Small intestine (tissue), 7 donors: Measurements from ENCODE around the gene PRKN. TPM values are rescaled to one million over a fixed set of nuclear protein-coding genes. Genes with fewer than 3 reads are reported as not detected.

Source experiments
- DNase-seq, 2 donors: peaks; one replicate each; pipeline versions ENCODE4 v3.0.0 to v3.0.0-alpha.2; 2013
- FAIRE-seq: peaks from 2 replicates; lab custom pipeline; 2012; peaks lifted over from hg19 to GRCh38; lab: Jason Lieb, UNC
- H3K27ac ChIP-seq, 3 donors: one replicate each; pipeline ENCODE4 v1.5.1; 2013; ENCODE audit warnings: low read length in 2 of 3, mild to moderate bottlenecking in 2 of 3, control low read depth in 1 of 3, inconsistent platforms in 1 of 3, low read depth in 1 of 3, moderate library complexity in 1 of 3
- H3K27me3 ChIP-seq, 3 donors: one replicate each; pipeline ENCODE4 v1.6.1; 2013; ENCODE audit warnings: low read length in 3 of 3, inconsistent platforms in 1 of 3; ENCODE audit not compliant: control insufficient read depth in 3 of 3, insufficient read depth in 3 of 3
- H3K36me3 ChIP-seq, 3 donors: one replicate each; pipeline ENCODE4 v1.6.1; 2013; ENCODE audit warnings: low read length in 3 of 3, inconsistent platforms in 1 of 3, low read depth in 1 of 3, mild to moderate bottlenecking in 1 of 3, moderate library complexity in 1 of 3; ENCODE audit not compliant: control insufficient read depth in 3 of 3, insufficient read depth in 2 of 3
- H3K4me1 ChIP-seq, 3 donors: one replicate each; pipeline ENCODE4 v1.6.1; 2013; ENCODE audit warnings: low read length in 2 of 3, inconsistent platforms in 1 of 3, low read depth in 1 of 3, mild to moderate bottlenecking in 1 of 3, moderate library complexity in 1 of 3; ENCODE audit not compliant: control insufficient read depth in 3 of 3, insufficient read depth in 2 of 3
- H3K4me3 ChIP-seq, 3 donors: one replicate each; pipeline ENCODE4 v1.5.1; 2013; ENCODE audit warnings: low read length in 3 of 3, control low read depth in 1 of 3, inconsistent platforms in 1 of 3, low read depth in 1 of 3, mild to moderate bottlenecking in 1 of 3, moderate library complexity in 1 of 3
- H3K9me3 ChIP-seq, 2 donors: one replicate each; pipeline ENCODE4 v1.6.1; 2013; ENCODE audit warnings: low read depth in 1 of 2, low read length in 1 of 2; ENCODE audit not compliant: control insufficient read depth in 2 of 2, insufficient read depth in 1 of 2
- WGBS, 3 donors: extraction: QIAGEN DNeasy Blood & Tissue Kit; methylation state at CpG; one replicate each; pipeline ENCODE4 v1.1.7; 2013; 5-methylcytosine and 5-hydroxymethylcytosine counted together
- polyA plus RNA-seq, 4 donors: library from polyadenylated mRNA; stranded (reverse) in 3 of 4; unstranded in 1 of 4; fragments of 200-250 nt in 3 of 4; fragments of 120-200 nt in 1 of 4; gene quantifications; one replicate each; pipeline versions ENCODE4 v1.2.1 to v1.2.3, GENCODE V29; 2013
- donor health status: healthy with polysubstance abuse.
- donor health status: control.
- donor health status: control.
- donor health status: Bipolar disorder and iron deficiency.
- donor health status: healthy.

Gene PRKN
- polyA plus RNA-seq, 4 donors, result 0.27 to 2.3 (median 1.0) TPM

- no peak for DNase-seq
- H3K36me3 ChIP-seq, result no peaks in the 10 kb centered on the region
- no peak overlapping the region for H3K4me3 ChIP-seq
- no peak for FAIRE-seq
- H3K27me3 ChIP-seq, result no peaks in the 10 kb centered on the region
- no peaks in the 10 kb centered on the region for H3K9me3 ChIP-seq
- no peaks in the 10 kb centered on the region for H3K4me1 ChIP-seq
- H3K27ac ChIP-seq, result no peak overlapping the region
These were observed 29.1 kb downstream of the PRKN start for GRCh38 chr6:162698440-162698839.

- Histone ChIP-seq H3K4me1 (no peaks in the 10 kb centered on the region), H3K36me3 (no peaks in the 10 kb centered on the region), H3K4me3 (no peak overlapping the region), H3K27me3 (no peaks in the 10 kb centered on the region), H3K27ac (no peak overlapping the region), H3K9me3 (no peaks in the 10 kb centered on the region)
- FAIRE-seq (no peak), DNase-seq (no peak)
- 73 to 86% (median 81%) methylated on average over 1 of the region's 1 CpG for WGBS, 3 donors
These were observed 29.6 kb downstream of the PRKN start for GRCh38 chr6:162697872-162698403.

GRCh38 chr6:162690158-162690557 is 37.4 kb downstream of the PRKN start:
- Histone ChIP-seq H3K4me1 (no peaks in the 10 kb centered on the region), H3K27ac (no peak overlapping the region), H3K36me3 (no peaks in the 10 kb centered on the region), H3K9me3 (no peaks in the 10 kb centered on the region), H3K4me3 (no peak overlapping the region), H3K27me3 (no peaks in the 10 kb centered on the region)
- 66 to 73% (median 70%) methylated on average over 5 of the region's 5 CpGs for WGBS, 3 donors
- FAIRE-seq (no peak), DNase-seq (no peak)

DNA sequence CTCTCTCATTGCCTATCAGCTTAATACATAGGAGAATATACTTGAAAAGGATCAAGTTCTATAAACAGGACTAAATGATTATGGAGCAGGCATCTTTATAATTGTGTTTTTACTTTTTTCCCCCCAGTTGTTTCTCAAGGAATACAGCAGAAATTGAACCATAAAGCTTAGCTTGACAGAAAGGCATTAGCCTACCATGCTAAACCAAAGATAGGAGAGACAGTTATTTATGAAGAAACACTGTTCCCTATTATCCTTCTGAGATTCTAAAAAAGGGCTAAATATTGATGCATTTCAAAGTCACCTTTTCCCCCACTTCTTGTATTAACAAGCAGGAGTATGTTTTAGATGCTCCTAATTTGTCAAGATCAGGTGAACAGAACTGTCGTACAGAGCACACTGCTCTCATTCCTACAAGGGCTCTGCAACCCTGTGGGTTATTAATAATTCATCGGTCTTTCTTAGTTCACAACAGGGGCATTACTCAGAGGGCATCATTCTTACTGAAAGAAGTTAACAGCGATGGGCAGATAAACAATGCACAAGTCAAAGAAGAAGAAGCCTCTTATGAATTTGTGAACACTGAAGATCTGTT is 38.7 kb downstream of the PRKN start:
- no peaks in the 10 kb centered on the region for H3K4me1 ChIP-seq
- DNase-seq (no peak), FAIRE-seq (no peak)
- WGBS, 3 donors, result 87 to 97% (median 87%) methylated on average over 3 of the region's 3 CpGs
- H3K36me3 ChIP-seq, result no peaks in the 10 kb centered on the region
- H3K27me3 ChIP-seq, result no peaks in the 10 kb centered on the region
- no peak overlapping the region for H3K27ac ChIP-seq
- H3K4me3 ChIP-seq, result no peak overlapping the region
- no peaks in the 10 kb centered on the region for H3K9me3 ChIP-seq

GRCh38 chr6:162685586-162685985 is 42.0 kb downstream of the PRKN start:
- Histone ChIP-seq H3K36me3 (no peaks in the 10 kb centered on the region), H3K27ac (no peak overlapping the region), H3K9me3 (no peaks in the 10 kb centered on the region), H3K4me3 (no peak overlapping the region), H3K27me3 (no peaks in the 10 kb centered on the region), H3K4me1 (no peaks in the 10 kb centered on the region)
- no peak for FAIRE-seq
- no peak for DNase-seq
- WGBS, 3 donors, result 79 to 93% (median 91%) methylated on average over 5 of the region's 5 CpGs

DNA sequence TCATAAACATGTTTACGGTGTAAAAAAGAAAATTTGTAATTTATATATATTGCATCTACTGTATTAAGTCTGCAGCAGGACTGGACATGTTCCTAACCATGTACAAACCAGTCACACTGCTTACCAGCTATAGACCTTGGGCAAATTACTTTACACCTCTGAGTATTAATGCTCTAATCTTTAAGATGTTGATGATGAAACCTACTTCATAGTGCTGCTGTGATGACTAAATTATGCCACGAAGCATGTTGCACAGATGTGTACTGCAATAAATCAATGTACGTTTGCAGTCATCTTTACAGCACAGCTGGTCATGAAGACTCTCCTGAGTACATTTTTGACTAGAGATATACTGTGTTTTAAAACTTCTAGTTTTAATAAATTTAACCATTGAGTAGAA is 42.6 kb downstream of the PRKN start:
- H3K9me3 ChIP-seq, result no peaks in the 10 kb centered on the region
- H3K4me3 ChIP-seq, result no peak overlapping the region
- no peaks in the 10 kb centered on the region for H3K36me3 ChIP-seq
- FAIRE-seq (no peak), DNase-seq (peak in 1 of 2 donors; percentile 1)
- no peak overlapping the region for H3K27ac ChIP-seq
- H3K27me3 ChIP-seq, result no peaks in the 10 kb centered on the region
- WGBS, 3 donors, result 69 to 75% (median 70%) methylated on average over 3 of the region's 3 CpGs
- H3K4me1 ChIP-seq, result no peaks in the 10 kb centered on the region

DNA sequence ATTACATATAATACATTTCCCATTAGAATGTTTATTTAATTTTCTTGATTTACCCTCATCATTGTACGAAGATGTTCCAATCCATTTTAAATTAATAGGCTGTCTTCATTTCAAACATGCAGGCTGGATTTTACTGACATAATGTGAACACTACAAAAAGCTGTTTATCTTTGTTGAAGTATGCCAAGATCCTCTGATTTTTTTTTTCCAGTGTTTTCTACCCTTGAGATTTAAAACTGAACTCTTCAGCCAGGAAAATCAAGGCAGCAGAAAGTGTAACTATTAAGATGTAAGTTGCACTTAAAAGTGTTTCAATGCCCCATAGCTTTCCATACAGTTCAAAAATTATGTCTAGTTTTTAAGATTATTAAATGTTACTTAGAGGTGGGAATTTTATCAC is 43.5 kb downstream of the PRKN start:
- FAIRE-seq, result no peak
- no peaks in the 10 kb centered on the region for H3K4me1 ChIP-seq
- H3K27me3 ChIP-seq, result no peaks in the 10 kb centered on the region
- H3K36me3 ChIP-seq, result no peaks in the 10 kb centered on the region
- H3K4me3 ChIP-seq, result no peak overlapping the region
- WGBS, 3 donors, result 60 to 84% (median 71%) methylated on average over 1 of the region's 1 CpG
- no peak overlapping the region for H3K27ac ChIP-seq
- no peaks in the 10 kb centered on the region for H3K9me3 ChIP-seq
- no peak for DNase-seq

DNA sequence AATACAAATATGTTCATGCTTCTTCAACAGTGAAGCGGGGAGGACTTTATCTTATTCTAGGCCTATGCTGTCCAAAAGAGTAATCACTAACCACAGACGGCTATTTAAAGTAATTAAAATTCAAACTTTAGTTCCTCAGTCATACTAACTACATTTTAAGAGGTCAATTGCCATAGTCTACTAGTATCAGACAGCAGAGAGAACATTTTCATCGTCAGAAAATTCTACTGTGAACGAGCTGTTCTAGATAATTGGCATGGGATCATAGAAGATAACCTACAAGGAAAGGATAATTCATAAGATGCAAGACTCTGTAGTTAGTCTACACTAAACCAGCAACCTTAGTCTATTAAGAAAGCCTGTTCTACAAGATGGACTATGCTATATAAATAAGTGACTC is 44.4 kb downstream of the PRKN start:
- DNase-seq, result peak in 1 of 2 donors; percentile 24
- H3K36me3 ChIP-seq, result no peaks in the 10 kb centered on the region
- H3K4me3 ChIP-seq, result no peak overlapping the region
- H3K27ac ChIP-seq, result no peak overlapping the region
- H3K4me1 ChIP-seq, result no peaks in the 10 kb centered on the region
- H3K9me3 ChIP-seq, result no peaks in the 10 kb centered on the region
- no peaks in the 10 kb centered on the region for H3K27me3 ChIP-seq
- FAIRE-seq, result no peak
- WGBS, 3 donors, result 44 to 54% (median 50%) methylated on average over 4 of the region's 4 CpGs

DNA sequence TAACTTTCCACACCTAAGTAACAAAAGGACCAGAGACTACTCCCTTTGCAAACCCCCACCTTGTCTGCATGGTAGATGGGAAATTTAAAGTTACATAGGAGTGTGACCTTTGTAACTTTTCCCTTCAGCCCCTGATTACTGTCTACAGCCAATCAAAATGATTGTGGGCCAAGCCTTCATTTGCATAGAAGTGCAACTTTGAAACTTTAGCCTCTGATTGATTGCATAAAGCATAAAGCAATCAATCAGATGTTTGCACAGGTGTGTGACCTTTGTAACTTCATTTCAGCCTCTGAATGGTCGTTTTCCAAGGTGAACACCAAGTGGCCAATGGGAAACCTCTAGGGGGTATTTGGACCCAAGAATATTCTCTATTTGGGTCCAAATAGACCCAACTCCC is 46.1 kb downstream of the PRKN start:
- FAIRE-seq, result peak; percentile 77
- H3K27ac ChIP-seq, result no peak overlapping the region
- H3K4me1 ChIP-seq, result no peaks in the 10 kb centered on the region
- DNase-seq, result peak; percentile 34 to 90
- H3K27me3 ChIP-seq, result no peaks in the 10 kb centered on the region
- H3K9me3 ChIP-seq, result no peaks in the 10 kb centered on the region
- WGBS, 3 donors, result 6 to 54% (median 33%) methylated on average over 1 of the region's 1 CpG
- H3K36me3 ChIP-seq, result no peaks in the 10 kb centered on the region
- H3K4me3 ChIP-seq, result no peak overlapping the region
